ENCODE data around the gene TNS1.

The TNS1 gene

DNA sequence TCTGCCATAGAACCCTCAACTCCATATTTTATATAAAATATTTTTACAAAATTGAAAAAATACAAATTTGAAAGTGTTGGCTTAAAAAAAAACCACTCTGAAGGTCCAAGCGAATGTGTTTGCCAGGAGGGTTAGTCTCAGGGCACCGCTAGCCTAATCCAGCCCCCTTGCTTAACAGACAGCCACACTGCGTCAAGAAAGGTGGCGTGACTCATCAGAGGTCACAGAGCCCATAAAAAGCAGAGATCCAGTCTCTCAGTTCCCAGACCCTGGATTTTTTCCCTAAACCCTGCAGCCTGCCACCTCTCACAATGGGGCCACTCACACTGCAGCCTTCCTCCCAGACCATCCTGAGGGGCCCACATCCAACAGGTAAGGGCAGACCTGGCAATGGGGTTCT lies 3.9 kb upstream of the TNS1 start:
- TF ChIP-seq, protein P1, sequence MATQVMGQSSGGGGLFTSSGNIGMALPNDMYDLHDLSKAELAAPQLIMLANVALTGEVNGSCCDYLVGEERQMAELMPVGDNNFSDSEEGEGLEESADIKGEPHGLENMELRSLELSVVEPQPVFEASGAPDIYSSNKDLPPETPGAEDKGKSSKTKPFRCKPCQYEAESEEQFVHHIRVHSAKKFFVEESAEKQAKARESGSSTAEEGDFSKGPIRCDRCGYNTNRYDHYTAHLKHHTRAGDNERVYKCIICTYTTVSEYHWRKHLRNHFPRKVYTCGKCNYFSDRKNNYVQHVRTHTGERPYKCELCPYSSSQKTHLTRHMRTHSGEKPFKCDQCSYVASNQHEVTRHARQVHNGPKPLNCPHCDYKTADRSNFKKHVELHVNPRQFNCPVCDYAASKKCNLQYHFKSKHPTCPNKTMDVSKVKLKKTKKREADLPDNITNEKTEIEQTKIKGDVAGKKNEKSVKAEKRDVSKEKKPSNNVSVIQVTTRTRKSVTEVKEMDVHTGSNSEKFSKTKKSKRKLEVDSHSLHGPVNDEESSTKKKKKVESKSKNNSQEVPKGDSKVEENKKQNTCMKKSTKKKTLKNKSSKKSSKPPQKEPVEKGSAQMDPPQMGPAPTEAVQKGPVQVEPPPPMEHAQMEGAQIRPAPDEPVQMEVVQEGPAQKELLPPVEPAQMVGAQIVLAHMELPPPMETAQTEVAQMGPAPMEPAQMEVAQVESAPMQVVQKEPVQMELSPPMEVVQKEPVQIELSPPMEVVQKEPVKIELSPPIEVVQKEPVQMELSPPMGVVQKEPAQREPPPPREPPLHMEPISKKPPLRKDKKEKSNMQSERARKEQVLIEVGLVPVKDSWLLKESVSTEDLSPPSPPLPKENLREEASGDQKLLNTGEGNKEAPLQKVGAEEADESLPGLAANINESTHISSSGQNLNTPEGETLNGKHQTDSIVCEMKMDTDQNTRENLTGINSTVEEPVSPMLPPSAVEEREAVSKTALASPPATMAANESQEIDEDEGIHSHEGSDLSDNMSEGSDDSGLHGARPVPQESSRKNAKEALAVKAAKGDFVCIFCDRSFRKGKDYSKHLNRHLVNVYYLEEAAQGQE (IDR thresholded peaks at IDR 0.05; ENCODE audit: insufficient replicate concordance, low read depth): no peak
- TF ChIP-seq, protein P2, sequence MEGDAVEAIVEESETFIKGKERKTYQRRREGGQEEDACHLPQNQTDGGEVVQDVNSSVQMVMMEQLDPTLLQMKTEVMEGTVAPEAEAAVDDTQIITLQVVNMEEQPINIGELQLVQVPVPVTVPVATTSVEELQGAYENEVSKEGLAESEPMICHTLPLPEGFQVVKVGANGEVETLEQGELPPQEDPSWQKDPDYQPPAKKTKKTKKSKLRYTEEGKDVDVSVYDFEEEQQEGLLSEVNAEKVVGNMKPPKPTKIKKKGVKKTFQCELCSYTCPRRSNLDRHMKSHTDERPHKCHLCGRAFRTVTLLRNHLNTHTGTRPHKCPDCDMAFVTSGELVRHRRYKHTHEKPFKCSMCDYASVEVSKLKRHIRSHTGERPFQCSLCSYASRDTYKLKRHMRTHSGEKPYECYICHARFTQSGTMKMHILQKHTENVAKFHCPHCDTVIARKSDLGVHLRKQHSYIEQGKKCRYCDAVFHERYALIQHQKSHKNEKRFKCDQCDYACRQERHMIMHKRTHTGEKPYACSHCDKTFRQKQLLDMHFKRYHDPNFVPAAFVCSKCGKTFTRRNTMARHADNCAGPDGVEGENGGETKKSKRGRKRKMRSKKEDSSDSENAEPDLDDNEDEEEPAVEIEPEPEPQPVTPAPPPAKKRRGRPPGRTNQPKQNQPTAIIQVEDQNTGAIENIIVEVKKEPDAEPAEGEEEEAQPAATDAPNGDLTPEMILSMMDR (IDR thresholded peaks at IDR 0.05; ENCODE audit: insufficient read depth, low read length): no peak
- TF ChIP-seq SPI1 (IDR thresholded peaks at IDR 0.05; ENCODE audit: borderline replicate concordance, low read depth) (no peak), POLR2AphosphoS5 (IDR thresholded peaks at IDR 0.05; ENCODE audit: low read depth) (no peak), GABPA (IDR thresholded peaks at IDR 0.05; ENCODE audit: low read depth) (no peak)
- no peak for DNase-seq (ENCODE audit: low read depth in 1 of 2, low spot score in 1 of 2)
- peaks cover 23% of the 10 kb centered on the region for H3K27me3 ChIP-seq (ENCODE audit: insufficient read depth, poor library complexity, severe bottlenecking)
- H3K4me3 ChIP-seq (replicated peaks; ENCODE audit: insufficient read depth, low read length): no peak overlapping the region
- H3K27ac ChIP-seq (replicated peaks): no peak overlapping the region

DNA sequence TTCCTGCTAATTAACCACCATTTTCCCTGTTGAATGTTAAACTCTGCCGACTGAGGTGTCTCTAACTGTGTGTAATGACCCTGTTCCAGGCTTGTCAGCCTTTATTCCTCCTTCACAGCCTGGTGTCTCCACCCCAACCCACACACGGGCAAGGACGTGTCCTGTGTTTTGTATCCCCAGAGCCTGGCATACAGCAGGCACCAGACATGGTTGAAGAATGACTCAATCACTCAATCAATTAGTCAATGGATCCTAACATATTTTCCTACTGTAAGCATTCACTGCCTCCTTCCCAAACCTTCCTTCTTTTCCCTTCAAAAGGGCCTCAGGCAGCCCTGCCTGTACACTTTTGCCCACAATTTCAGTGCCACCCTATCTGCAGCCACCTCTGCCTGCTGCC lies 2.7 kb upstream of the TNS1 start:
- Histone ChIP-seq H3K4me3 (replicated peaks; ENCODE audit: insufficient read depth, low read length) (no peak overlapping the region), H3K27ac (replicated peaks) (no peak overlapping the region), H3K27me3 (ENCODE audit: insufficient read depth, poor library complexity, severe bottlenecking) (peaks cover 20% of the 10 kb centered on the region)
- TF ChIP-seq, protein P1 (IDR thresholded peaks at IDR 0.05; ENCODE audit: insufficient replicate concordance, low read depth): no peak
- no peak for DNase-seq (ENCODE audit: low read depth in 1 of 2, low spot score in 1 of 2)

- no peak overlapping the region for H3K27ac ChIP-seq (replicated peaks)
- H3K4me3 ChIP-seq (replicated peaks; ENCODE audit: insufficient read depth, low read length): no peak overlapping the region
- peaks cover 17% of the 10 kb centered on the region for H3K27me3 ChIP-seq (ENCODE audit: insufficient read depth, poor library complexity, severe bottlenecking)
- DNase-seq (ENCODE audit: low read depth in 1 of 2, low spot score in 1 of 2): no peak
- TF ChIP-seq GABPA (IDR thresholded peaks at IDR 0.05; ENCODE audit: low read depth) (no peak), SPI1 (IDR thresholded peaks at IDR 0.05; ENCODE audit: borderline replicate concordance, low read depth) (no peak), POLR2AphosphoS5 (IDR thresholded peaks at IDR 0.05; ENCODE audit: low read depth) (no peak)
- TF ChIP-seq, protein P1 (IDR thresholded peaks at IDR 0.05; ENCODE audit: insufficient replicate concordance, low read depth): no peak
- TF ChIP-seq, protein P2 (IDR thresholded peaks at IDR 0.05; ENCODE audit: insufficient read depth, low read length): no peak
Measured at GRCh38 chr2:218005028-218005427, 2.2 kb upstream of the TNS1 start.

- H3K27ac ChIP-seq (replicated peaks): no peak overlapping the region
- peaks cover 8% of the 10 kb centered on the region for H3K27me3 ChIP-seq (ENCODE audit: insufficient read depth, poor library complexity, severe bottlenecking)
- H3K4me3 ChIP-seq (replicated peaks; ENCODE audit: insufficient read depth, low read length): no peak overlapping the region
- TF ChIP-seq SPI1 (IDR thresholded peaks at IDR 0.05; ENCODE audit: borderline replicate concordance, low read depth) (no peak), POLR2AphosphoS5 (IDR thresholded peaks at IDR 0.05; ENCODE audit: low read depth) (no peak), GABPA (IDR thresholded peaks at IDR 0.05; ENCODE audit: low read depth) (no peak)
- TF ChIP-seq, protein P2 (IDR thresholded peaks at IDR 0.05; ENCODE audit: insufficient read depth, low read length): no peak
- TF ChIP-seq, protein P1 (IDR thresholded peaks at IDR 0.05; ENCODE audit: insufficient replicate concordance, low read depth): no peak
- no peak for DNase-seq (ENCODE audit: low read depth in 1 of 2, low spot score in 1 of 2)
Measured at GRCh38 chr2:218003981-218004419, 1.2 kb upstream of the TNS1 start.
